ENCODE measurements around the gene CENPC. TPM values are rescaled to one million over a fixed set of nuclear protein-coding genes. Genes with fewer than 3 reads are reported as not detected.

CENPC gene
- total RNA-seq, 2 donors from 2014 or later = 12.7 to 17.0 TPM

- H3K27me3 ChIP-seq = no peaks in the 10 kb centered on the region
- no peaks in the 10 kb centered on the region for H3K9me3 ChIP-seq
- H3K4me1 ChIP-seq = no peaks in the 10 kb centered on the region
- intact Hi-C loops (cut with DNase I) = no loop called here
- H3K9ac ChIP-seq (ENCODE audit: low read depth in 2 of 2, low read length in 2 of 2) = no peak overlapping the region
- H3K27ac ChIP-seq = no peak overlapping the region
- no peak for TF ChIP-seq CTCF (IDR thresholded peaks at IDR 0.05)
- DNase-seq = no peak
- peaks cover 3% of the 10 kb centered on the region for H3K36me3 ChIP-seq
- no peak overlapping the region for H3K4me3 ChIP-seq
Measured at GRCh38 chr4:67470871-67471270, 74.4 kb downstream of the CENPC start.

GRCh38 chr4:67468830-67469229 lies 76.5 kb downstream of the CENPC start:
- H3K4me3 ChIP-seq = no peak overlapping the region
- no peaks in the 10 kb centered on the region for H3K9me3 ChIP-seq
- no peak for TF ChIP-seq CTCF (IDR thresholded peaks at IDR 0.05)
- no peak overlapping the region for H3K9ac ChIP-seq (ENCODE audit: low read depth in 2 of 2, low read length in 2 of 2)
- no peak overlapping the region for H3K27ac ChIP-seq
- H3K36me3 ChIP-seq = no peaks in the 10 kb centered on the region
- H3K27me3 ChIP-seq = no peaks in the 10 kb centered on the region
- no peaks in the 10 kb centered on the region for H3K4me1 ChIP-seq
- DNase-seq = no peak
- intact Hi-C loops (cut with DNase I) = no loop called here

- H3K4me1 ChIP-seq = no peaks in the 10 kb centered on the region
- no peaks in the 10 kb centered on the region for H3K27me3 ChIP-seq
- H3K4me3 ChIP-seq = no peak overlapping the region
- intact Hi-C loops (cut with DNase I) = no loop called here
- H3K9ac ChIP-seq (ENCODE audit: low read depth in 2 of 2, low read length in 2 of 2) = no peak overlapping the region
- DNase-seq = no peak
- H3K9me3 ChIP-seq = no peaks in the 10 kb centered on the region
- no peaks in the 10 kb centered on the region for H3K36me3 ChIP-seq
- no peak overlapping the region for H3K27ac ChIP-seq
- TF ChIP-seq CTCF (IDR thresholded peaks at IDR 0.05) = no peak
Measured at GRCh38 chr4:67466751-67467150, 78.6 kb downstream of the CENPC start.

- intact Hi-C loops (cut with DNase I) = no loop called here
- DNase-seq = no peak
- H3K27ac ChIP-seq = no peak overlapping the region
- no peak for TF ChIP-seq CTCF (IDR thresholded peaks at IDR 0.05)
- no peaks in the 10 kb centered on the region for H3K27me3 ChIP-seq
- H3K36me3 ChIP-seq = no peaks in the 10 kb centered on the region
- no peak overlapping the region for H3K4me3 ChIP-seq
- H3K9ac ChIP-seq (ENCODE audit: low read depth in 2 of 2, low read length in 2 of 2) = no peak overlapping the region
- H3K4me1 ChIP-seq = no peaks in the 10 kb centered on the region
- H3K9me3 ChIP-seq = no peaks in the 10 kb centered on the region
Measured at GRCh38 chr4:67465763-67466052, 79.6 kb downstream of the CENPC start.

- H3K4me1 ChIP-seq = no peaks in the 10 kb centered on the region
- H3K4me3 ChIP-seq = no peak overlapping the region
- H3K36me3 ChIP-seq = no peaks in the 10 kb centered on the region
- no peaks in the 10 kb centered on the region for H3K27me3 ChIP-seq
- intact Hi-C loops (cut with DNase I) = no loop called here
- H3K27ac ChIP-seq = no peak overlapping the region
- H3K9ac ChIP-seq (ENCODE audit: low read depth in 2 of 2, low read length in 2 of 2) = no peak overlapping the region
- no peaks in the 10 kb centered on the region for H3K9me3 ChIP-seq
- no peak for TF ChIP-seq CTCF (IDR thresholded peaks at IDR 0.05)
- DNase-seq = no peak
Measured at GRCh38 chr4:67465032-67465762, 80.1 kb downstream of the CENPC start.
